ENCODE data around the gene KIAA1671. TPM values are rescaled to one million over a fixed set of nuclear protein-coding genes. Genes with fewer than 3 reads are reported as not detected.
"Not testable (repeated sequence)": the region's sequence is repeated elsewhere in the genome, so short reads cannot be mapped to it uniquely, and the experiment has no call there.

KIAA1671 gene
- total RNA-seq, 2 experiments from 2014 or later, result 12.3 to 14.0 TPM

DNA sequence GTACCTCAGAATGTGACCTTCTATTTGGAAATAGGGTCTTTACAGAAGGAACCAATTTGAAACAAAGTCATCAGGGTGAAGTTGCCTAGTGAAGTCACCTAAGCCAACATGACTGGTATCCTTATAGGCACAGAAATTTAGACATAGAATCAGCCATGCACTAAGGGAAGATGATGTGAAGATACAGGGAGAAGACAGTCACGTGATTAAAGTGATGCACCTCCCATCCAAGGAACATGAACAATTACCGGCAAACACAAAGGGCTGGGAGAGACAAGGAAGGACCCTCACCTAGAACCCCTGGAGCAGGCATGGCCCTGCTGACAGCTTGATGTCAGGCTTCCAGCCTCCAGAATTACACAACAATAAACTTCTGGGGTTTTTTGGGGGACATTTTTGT, 263.7 kb downstream of the KIAA1671 start:
- POLR2A ChIA-PET, result no interaction called here
- CTCF ChIA-PET, result interaction anchor here (2.1 kb wide), 1 partner anchor 13 kb away, joined by 9 read pairs; no protein-coding TSS in a partner anchor
- H3K27me3 Mint-ChIP-seq, result peaks cover 16% of the 10 kb centered on the region
- DNase-seq (no peak), ATAC-seq (no peak)
- no peak overlapping the region for H3K27ac Mint-ChIP-seq
- intact Hi-C loops (cut with DNase I, micrococcal nuclease), result no loop called here
- no peaks in the 10 kb centered on the region for H3K4me1 Mint-ChIP-seq
- H3K36me3 Mint-ChIP-seq (ENCODE audit: low read depth), result no peaks in the 10 kb centered on the region
- H3K9me3 Mint-ChIP-seq (ENCODE audit: low read depth), result no peaks in the 10 kb centered on the region
- no peak overlapping the region for H3K4me3 Mint-ChIP-seq

DNA sequence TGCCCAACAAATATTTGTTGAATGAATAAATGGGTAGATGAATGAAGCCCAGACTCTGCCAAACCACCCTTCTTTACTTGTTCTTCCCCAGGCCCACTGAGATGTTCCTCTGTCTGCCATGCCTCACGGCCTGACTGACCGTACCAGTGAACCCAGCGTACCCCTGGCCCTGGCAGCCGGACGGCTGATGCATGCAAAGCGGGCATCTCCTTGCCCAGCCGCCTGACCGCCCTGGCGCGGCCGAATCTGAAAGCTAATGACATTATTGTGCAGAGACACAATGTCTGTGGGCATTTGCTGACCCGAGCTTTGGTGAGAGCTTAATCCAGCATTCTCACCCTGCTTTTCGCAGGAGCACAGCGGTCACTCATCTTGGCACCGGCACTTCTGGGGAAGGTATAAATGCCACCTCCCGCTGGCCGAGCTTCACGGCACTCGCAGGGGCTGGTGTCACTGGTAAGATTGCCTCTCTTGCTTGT, 266.7 kb downstream of the KIAA1671 start, which contains the start of gene CRYBB2:
Gene CRYBB2, plus strand, starts transcription at position 429 of the 479 bp plus-strand sequence. CDS start 1,791 bp downstream, outside the sequence.
- no peak for ATAC-seq
- intact Hi-C loops (cut with DNase I, micrococcal nuclease), result no loop called here
- Mint-ChIP-seq H3K4me3 (no peak within 1 kb of the TSS), H3K4me1 (no peaks in the 10 kb centered on the region), H3K27ac (no peak within 1 kb of the TSS), H3K27me3 (peaks cover 13% of the 10 kb centered on the region), H3K36me3 (ENCODE audit: low read depth) (no peaks in the 10 kb centered on the region), H3K9me3 (ENCODE audit: low read depth) (no peaks in the 10 kb centered on the region)
- CTCF ChIA-PET, result no interaction called here
- no peak for DNase-seq
- POLR2A ChIA-PET, result no interaction called here

DNA sequence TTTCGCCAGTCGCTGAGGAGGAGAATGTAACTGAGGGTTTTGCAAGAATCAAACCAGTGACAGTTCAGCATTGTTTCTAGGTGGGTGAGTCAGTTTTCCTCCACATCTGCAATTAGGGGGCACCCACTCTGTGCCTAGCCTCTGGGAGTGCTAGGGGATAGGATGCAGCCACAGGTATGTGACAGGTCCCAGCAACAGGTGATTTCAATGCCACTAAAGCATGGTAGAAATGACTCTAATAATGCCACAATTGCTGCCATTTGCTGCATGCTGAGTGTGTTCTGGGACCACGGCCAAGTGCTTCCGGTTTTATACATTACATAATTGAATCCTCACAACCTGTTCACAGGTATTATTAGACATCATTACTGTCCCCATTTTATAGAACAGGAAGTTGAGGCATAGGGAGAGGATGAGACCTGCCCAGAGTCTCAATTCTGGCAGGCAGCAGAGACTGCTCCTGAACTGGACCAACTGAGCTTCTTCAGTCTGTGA, 267.5 kb downstream of the KIAA1671 start:
- no peaks in the 10 kb centered on the region for H3K9me3 Mint-ChIP-seq (ENCODE audit: low read depth)
- ATAC-seq (no peak), DNase-seq (no peak)
- intact Hi-C loops (cut with DNase I, micrococcal nuclease), result no loop called here
- no peaks in the 10 kb centered on the region for H3K36me3 Mint-ChIP-seq (ENCODE audit: low read depth)
- ChIA-PET POLR2A (no interaction called here), CTCF (interaction anchor here (1.0 kb wide), 1 partner anchor 18 kb away, joined by 3 read pairs; no protein-coding TSS in a partner anchor)
- no peak overlapping the region for H3K4me3 Mint-ChIP-seq
- H3K4me1 Mint-ChIP-seq, result no peaks in the 10 kb centered on the region
- no peak overlapping the region for H3K27ac Mint-ChIP-seq
- H3K27me3 Mint-ChIP-seq, result peaks cover 13% of the 10 kb centered on the region

DNA sequence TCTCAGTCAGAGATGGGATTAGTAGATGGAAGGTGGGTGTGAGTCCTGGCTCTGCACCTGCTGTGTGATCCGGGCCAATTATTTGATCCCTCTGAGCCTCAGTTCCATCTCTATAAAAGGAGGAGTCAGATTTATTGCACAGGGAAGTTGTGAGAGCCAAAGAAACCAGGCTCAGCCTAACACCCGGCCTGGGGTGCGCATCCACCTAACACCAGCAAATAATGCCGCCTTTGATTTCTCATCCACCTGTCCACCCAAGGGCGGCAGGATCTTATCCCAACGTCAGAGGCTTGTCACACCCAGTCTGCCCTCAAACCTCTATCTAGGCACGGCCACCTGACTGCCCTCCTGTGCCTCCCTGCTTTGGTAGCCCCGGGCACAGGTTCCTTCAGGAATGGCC, 269.3 kb downstream of the KIAA1671 start:
- POLR2A ChIA-PET, result no interaction called here
- H3K27me3 Mint-ChIP-seq, result peaks cover 8% of the 10 kb centered on the region
- CTCF ChIA-PET, result no interaction called here
- no peak overlapping the region for H3K27ac Mint-ChIP-seq
- no peak overlapping the region for H3K4me3 Mint-ChIP-seq
- no peaks in the 10 kb centered on the region for H3K4me1 Mint-ChIP-seq
- no peak for ATAC-seq
- DNase-seq, result no peak
- intact Hi-C loops (cut with DNase I, micrococcal nuclease), result no loop called here
- H3K36me3 Mint-ChIP-seq (ENCODE audit: low read depth), result no peaks in the 10 kb centered on the region
- no peaks in the 10 kb centered on the region for H3K9me3 Mint-ChIP-seq (ENCODE audit: low read depth)

DNA sequence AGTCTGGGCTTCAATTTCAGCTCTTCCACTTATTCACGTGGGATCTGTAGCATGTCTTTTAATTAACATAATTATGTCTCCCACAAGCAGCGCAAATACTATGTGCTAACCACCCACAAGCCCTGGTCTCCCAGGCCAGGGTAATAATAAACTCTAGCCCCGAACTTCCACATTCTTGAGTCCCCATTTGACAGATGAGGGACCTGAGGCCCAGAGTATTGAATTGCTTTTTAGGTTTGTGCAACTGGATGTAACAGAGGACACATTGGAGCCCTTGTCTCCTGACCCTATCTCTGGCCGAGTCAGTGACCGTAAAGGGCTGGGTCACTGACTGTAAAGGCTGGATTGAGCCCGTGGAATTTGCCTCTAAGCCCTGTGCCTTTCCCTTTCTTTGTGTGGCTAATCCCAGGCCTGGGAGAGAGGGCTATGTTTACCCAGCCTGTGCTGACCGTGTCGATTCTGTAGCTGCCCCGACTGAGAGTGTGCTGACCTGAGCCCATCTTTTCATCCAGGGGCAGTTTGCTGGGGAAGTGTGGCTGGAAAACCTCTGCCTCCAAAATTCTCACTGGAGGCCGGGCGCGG, 270.8 kb downstream of the KIAA1671 start:
- H3K4me3 Mint-ChIP-seq, result no peak overlapping the region
- intact Hi-C loops (cut with DNase I, micrococcal nuclease), result no loop called here
- H3K9me3 Mint-ChIP-seq (ENCODE audit: low read depth), result no peaks in the 10 kb centered on the region
- DNase-seq (no peak), ATAC-seq (no peak)
- peaks cover 4% of the 10 kb centered on the region for H3K27me3 Mint-ChIP-seq
- POLR2A ChIA-PET, result interaction anchor here (0.6 kb wide), 1 partner anchor 17 kb away, joined by 3 read pairs; no protein-coding TSS in a partner anchor
- H3K27ac Mint-ChIP-seq, result no peak overlapping the region
- no peaks in the 10 kb centered on the region for H3K4me1 Mint-ChIP-seq
- H3K36me3 Mint-ChIP-seq (ENCODE audit: low read depth), result no peaks in the 10 kb centered on the region
- CTCF ChIA-PET, result no interaction called here

DNA sequence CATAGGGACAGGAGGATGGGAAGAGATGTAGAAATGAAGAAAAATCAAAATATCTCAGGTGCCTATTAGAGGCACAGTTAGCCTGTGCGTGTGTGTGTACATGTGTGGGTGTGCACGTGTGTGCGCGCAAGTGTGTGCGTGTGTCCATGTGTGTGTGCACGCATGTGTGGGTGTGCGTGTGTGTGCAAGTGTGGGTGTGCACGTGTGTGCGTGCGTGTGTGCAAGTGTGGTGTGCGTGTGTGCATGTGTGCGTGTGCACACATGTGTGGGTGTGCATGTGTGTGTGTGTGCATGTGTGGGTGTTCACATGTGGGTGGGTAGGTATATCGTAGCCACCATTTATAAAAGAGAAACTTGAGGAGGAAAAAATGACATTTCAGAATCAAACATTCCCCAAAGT, 276.3 kb downstream of the KIAA1671 start:
- Mint-ChIP-seq H3K27ac (no peak overlapping the region), H3K4me1 (no peaks in the 10 kb centered on the region), H3K36me3 (ENCODE audit: low read depth) (no peaks in the 10 kb centered on the region), H3K4me3 (no peak overlapping the region), H3K9me3 (ENCODE audit: low read depth) (no peaks in the 10 kb centered on the region), H3K27me3 (peaks cover 19% of the 10 kb centered on the region)
- CTCF ChIA-PET, result no interaction called here
- POLR2A ChIA-PET, result no interaction called here
- intact Hi-C loops (cut with DNase I, micrococcal nuclease), result no loop called here
- DNase-seq (no peak), ATAC-seq (no peak)

DNA sequence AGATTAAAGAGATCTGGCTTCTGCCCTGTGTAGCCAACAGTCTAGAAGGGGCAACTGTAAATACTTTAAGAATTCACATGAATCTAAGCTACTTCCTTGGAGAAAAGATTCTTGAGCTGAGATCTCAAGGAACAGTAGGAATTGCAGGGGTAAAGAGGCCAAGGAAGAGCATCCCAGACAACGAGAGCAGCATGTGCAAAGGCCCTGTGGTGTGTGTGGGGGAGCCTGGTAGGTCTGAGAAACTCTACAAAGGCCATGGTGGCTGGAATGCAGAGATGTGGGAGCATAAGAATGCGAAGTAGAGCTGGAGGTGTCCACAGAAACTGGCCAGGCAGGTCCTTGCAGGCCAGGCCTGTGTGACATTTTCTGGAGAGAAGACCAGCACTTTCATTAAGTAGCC, 278.2 kb downstream of the KIAA1671 start:
- H3K27ac Mint-ChIP-seq; H3K36me3 Mint-ChIP-seq (ENCODE audit: low read depth); ATAC-seq; H3K4me3 Mint-ChIP-seq; intact Hi-C loops (cut with DNase I, micrococcal nuclease); DNase-seq; CTCF ChIA-PET; H3K4me1 Mint-ChIP-seq; POLR2A ChIA-PET; H3K9me3 Mint-ChIP-seq (ENCODE audit: low read depth): not testable (repeated sequence)
- H3K27me3 Mint-ChIP-seq, result peaks cover 30% of the 10 kb centered on the region

DNA sequence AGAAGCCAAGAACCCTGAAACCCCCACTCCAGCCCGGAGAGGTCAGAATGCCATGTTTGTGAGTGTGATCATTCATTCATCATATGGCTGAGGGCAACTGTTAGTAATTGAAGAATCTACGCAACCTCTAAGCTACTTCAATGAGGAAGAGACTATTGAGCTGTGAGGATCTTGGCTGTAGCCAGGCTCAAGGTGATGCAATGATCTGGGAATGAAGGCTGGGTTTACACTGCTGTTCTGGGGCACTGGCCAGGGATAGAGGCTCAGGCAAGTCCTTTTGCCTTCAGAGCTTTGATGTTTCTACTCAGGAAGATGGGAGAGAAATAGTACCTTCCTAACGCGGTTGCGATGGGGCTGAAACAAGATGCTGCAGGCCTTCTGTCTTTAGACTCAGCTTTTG, 279.8 kb downstream of the KIAA1671 start:
- no peaks in the 10 kb centered on the region for H3K36me3 Mint-ChIP-seq (ENCODE audit: low read depth)
- no peaks in the 10 kb centered on the region for H3K9me3 Mint-ChIP-seq (ENCODE audit: low read depth)
- H3K27ac Mint-ChIP-seq, result no peak overlapping the region
- no peak for DNase-seq
- ChIA-PET POLR2A (interaction anchor here (0.5 kb wide), 1 partner anchor 636 kb away, joined by 3 read pairs; no protein-coding TSS in a partner anchor), CTCF (interaction anchor here (0.8 kb wide), 1 partner anchor 767 kb away, joined by 3 read pairs; no protein-coding TSS in a partner anchor)
- intact Hi-C loops (cut with DNase I, micrococcal nuclease), result no loop called here
- ATAC-seq, result no peak
- peaks cover 38% of the 10 kb centered on the region for H3K27me3 Mint-ChIP-seq
- peaks cover 5% of the 10 kb centered on the region for H3K4me1 Mint-ChIP-seq
- H3K4me3 Mint-ChIP-seq, result no peak overlapping the region

DNA sequence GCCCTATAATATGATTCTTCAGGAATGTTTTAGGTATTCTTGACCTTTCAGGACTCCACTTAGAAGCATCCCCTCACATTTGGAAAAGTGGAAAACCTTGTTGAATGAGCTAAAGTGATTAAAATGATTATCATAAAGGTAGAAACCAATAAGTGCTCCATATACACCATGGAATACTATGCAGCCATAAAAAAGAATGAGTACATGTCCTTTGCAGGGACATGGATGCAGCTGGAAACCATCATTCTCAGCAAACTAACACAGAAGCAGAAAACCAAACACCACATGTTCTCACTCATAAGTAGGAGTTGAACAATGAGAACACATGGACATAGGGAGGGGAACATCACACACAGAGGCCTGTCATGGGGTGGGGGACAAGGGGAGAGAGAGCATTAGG, 281.2 kb downstream of the KIAA1671 start:
- H3K27me3 Mint-ChIP-seq, result peaks cover 41% of the 10 kb centered on the region
- POLR2A ChIA-PET; H3K36me3 Mint-ChIP-seq (ENCODE audit: low read depth); H3K9me3 Mint-ChIP-seq (ENCODE audit: low read depth); H3K4me3 Mint-ChIP-seq; ATAC-seq; H3K4me1 Mint-ChIP-seq; H3K27ac Mint-ChIP-seq; DNase-seq: not testable (repeated sequence)
- intact Hi-C loops (cut with DNase I, micrococcal nuclease), result loop anchor here in 1 of 2 experiments (2.0 kb wide), 1 partner anchor 539 kb away; no protein-coding TSS in a partner anchor
- CTCF ChIA-PET, result interaction anchor here (0.7 kb wide), 1 partner anchor 539 kb away, joined by 3 read pairs; no protein-coding TSS in a partner anchor

DNA sequence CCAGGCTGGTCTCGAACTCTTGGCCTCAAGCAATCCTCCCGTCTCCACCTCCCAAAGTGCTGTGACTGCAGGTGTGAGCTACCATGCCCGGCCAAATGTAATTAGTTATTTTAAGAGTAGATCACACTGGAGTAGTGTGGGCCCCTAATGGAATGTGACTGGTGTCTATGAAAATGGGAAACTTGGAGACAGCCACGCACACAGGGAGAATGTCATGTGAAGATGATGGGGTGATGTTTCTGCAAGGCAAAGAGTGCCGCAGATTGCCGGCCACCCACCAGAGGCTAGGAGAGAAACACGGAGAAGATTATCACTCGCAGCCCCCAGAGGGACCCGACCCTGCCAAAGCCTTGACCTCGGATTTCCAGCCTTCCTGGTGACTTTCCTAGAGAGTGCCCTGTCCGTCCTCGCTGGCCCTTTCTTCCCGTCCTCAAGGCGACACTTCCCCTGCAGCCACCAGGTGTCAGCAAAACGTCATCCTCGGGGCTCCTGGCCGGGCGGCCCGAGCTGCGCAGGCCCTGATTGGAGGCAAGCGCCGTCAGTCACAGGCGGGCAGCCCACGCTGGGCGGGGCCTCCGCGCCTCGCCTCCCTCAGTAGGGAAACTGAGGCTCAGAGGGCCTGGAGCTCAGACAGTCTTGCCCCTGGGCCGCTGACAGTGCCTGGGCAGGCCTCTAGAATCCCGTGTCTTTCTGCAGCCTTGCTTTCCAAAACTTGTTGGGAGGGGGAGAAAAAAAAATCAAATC, 283.2 kb downstream of the KIAA1671 start:
- CTCF ChIA-PET, result no interaction called here
- Mint-ChIP-seq H3K4me1 (peaks cover 5% of the 10 kb centered on the region), H3K9me3 (ENCODE audit: low read depth) (no peaks in the 10 kb centered on the region), H3K27me3 (peaks cover 41% of the 10 kb centered on the region), H3K36me3 (ENCODE audit: low read depth) (no peaks in the 10 kb centered on the region), H3K4me3 (no peak overlapping the region), H3K27ac (no peak overlapping the region)
- intact Hi-C loops (cut with DNase I, micrococcal nuclease), result loop anchor here (1.0 to 5.0 kb wide), 5 partner anchors 97 to 542 kb away; no protein-coding TSS in a partner anchor
- peak; percentile 95 for ATAC-seq
- POLR2A ChIA-PET, result no interaction called here
- peak; percentile 90 for DNase-seq

DNA sequence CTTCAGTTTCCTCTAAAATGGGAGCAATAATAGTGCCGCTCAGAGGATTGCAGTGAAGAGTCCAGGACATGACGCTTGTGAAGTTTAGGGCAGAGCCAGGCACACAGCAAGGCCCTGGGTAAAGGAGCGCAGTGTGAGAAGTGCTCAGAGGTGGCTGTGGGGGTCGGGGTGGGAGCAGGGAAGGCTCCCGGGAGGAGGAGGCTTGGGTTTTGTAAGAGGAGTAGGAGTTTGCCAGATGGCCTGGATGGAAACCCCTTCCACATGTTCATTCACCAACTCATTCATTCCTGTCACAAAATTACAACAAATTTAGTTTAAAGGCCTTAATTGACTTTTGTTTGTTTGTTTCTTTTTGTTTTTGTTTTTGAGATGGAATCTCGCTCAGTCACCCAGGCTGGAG, 283.9 kb downstream of the KIAA1671 start:
- H3K4me1 Mint-ChIP-seq, result peaks cover 5% of the 10 kb centered on the region
- peaks cover 40% of the 10 kb centered on the region for H3K27me3 Mint-ChIP-seq
- no peak overlapping the region for H3K27ac Mint-ChIP-seq
- H3K4me3 Mint-ChIP-seq, result no peak overlapping the region
- no peaks in the 10 kb centered on the region for H3K36me3 Mint-ChIP-seq (ENCODE audit: low read depth)
- ATAC-seq (no peak), DNase-seq (no peak)
- intact Hi-C loops (cut with DNase I, micrococcal nuclease), result loop anchor here (1.0 to 5.0 kb wide), 4 partner anchors 96 to 541 kb away; no protein-coding TSS in a partner anchor
- H3K9me3 Mint-ChIP-seq (ENCODE audit: low read depth), result no peaks in the 10 kb centered on the region
- CTCF ChIA-PET, result interaction anchor here (0.9 kb wide), 1 partner anchor 290 kb away, joined by 3 read pairs; the partner anchor contains the start of gene LHFPL7
- POLR2A ChIA-PET, result no interaction called here

Data from activated CD4-positive, alpha-beta T cell treated with anti-CD3 and anti-CD28 coated beads for 36 hours (primary cell).